DOHH2 (cell line): Measurements from ENCODE around the gene ZFAND4.

ENCODE experiments used
- H3F3A ChIP-seq: fragments of 200-600 bp; sonication (generic), shearing (Covaris generic); 2 replicates; pipeline ENCODE4 v1.6.0; 2016; ENCODE audit warnings: antibody characterized with exemption, mild to moderate bottlenecking; ENCODE audit not compliant: control insufficient read depth, insufficient read depth
- H3K27ac ChIP-seq: fragments of 200-600 bp; sonication (generic); 2 replicates; pipeline ENCODE4 v1.5.1; 2014; ENCODE audit warnings: low read depth, mild to moderate bottlenecking, low read length, moderate library complexity
- H3K27me3 ChIP-seq: fragments of 200-600 bp; sonication (generic); 2 replicates; pipeline ENCODE4 v1.6.1; 2014; ENCODE audit warnings: mild to moderate bottlenecking, low read length, mixed read lengths; ENCODE audit not compliant: control insufficient read depth
- H3K36me3 ChIP-seq: fragments of 200-600 bp; sonication (generic); 2 replicates; pipeline ENCODE4 v1.6.1; 2014; ENCODE audit warnings: mild to moderate bottlenecking, low read length, moderate library complexity, mixed read lengths; ENCODE audit not compliant: control insufficient read depth
- H3K4me1 ChIP-seq: fragments of 200-600 bp; sonication (generic); 2 replicates; pipeline ENCODE4 v1.6.1; 2014; ENCODE audit warnings: mild to moderate bottlenecking, low read length, mixed read lengths; ENCODE audit not compliant: control insufficient read depth
- H3K4me2 ChIP-seq: fragments of 200-600 bp; sonication (generic); 2 replicates; pipeline ENCODE4 v1.6.0; 2014; ENCODE audit warnings: mild to moderate bottlenecking, low read length, moderate library complexity
- H3K4me3 ChIP-seq: fragments of 200-600 bp; sonication (generic); 2 replicates; pipeline ENCODE4 v1.5.1; 2014; ENCODE audit warnings: mild to moderate bottlenecking, low read length, mixed read lengths
- H3K79me2 ChIP-seq: fragments of 200-600 bp; sonication (generic); 2 replicates; pipeline ENCODE4 v1.6.1; 2014; ENCODE audit warnings: mild to moderate bottlenecking, low read length, mixed read lengths; ENCODE audit not compliant: control insufficient read depth
- H3K9me2 ChIP-seq: fragments of 200-600 bp; sonication (generic); replicated peaks from 2 replicates; pipeline ENCODE4 v1.6.1; 2014; ENCODE audit warnings: mild to moderate bottlenecking, low read length, mixed read lengths; ENCODE audit not compliant: control insufficient read depth
- H3K9me3 ChIP-seq: fragments of 200-600 bp; sonication (generic); 2 replicates; pipeline ENCODE4 v1.6.1; 2014; ENCODE audit warnings: antibody characterized with exemption, low read length, mixed read lengths; ENCODE audit not compliant: control insufficient read depth, insufficient read depth
- H4K20me1 ChIP-seq: fragments of 200-600 bp; sonication (generic); 2 replicates; pipeline ENCODE4 v1.6.0; 2014; ENCODE audit warnings: low read depth, mild to moderate bottlenecking, antibody characterized with exemption, low read length, moderate library complexity; ENCODE audit not compliant: control insufficient read depth, insufficient read depth
- CTCF ChIP-seq: fragments of 200-600 bp; sonication (generic); IDR thresholded peaks from one replicate; pipeline ENCODE4 v1.5.1; 2014; ENCODE audit warnings: antibody characterized with exemption, mild to moderate bottlenecking, low read depth, low read length; ENCODE audit not compliant: poor library complexity, severe bottlenecking
- EZH2phosphoT487 ChIP-seq: fragments of 200-600 bp; sonication (generic); IDR thresholded peaks from 2 replicates; pipeline ENCODE4 v1.6.1; 2017; ENCODE audit warnings: borderline replicate concordance, mild to moderate bottlenecking, antibody characterized with exemption, low read length, moderate library complexity, mixed read lengths

The ZFAND4 gene

GRCh38 chr10:45593938-45594275 is 78.7 kb downstream of the ZFAND4 start:
- Histone ChIP-seq H3K9me3 (peaks cover 8% of the 10 kb centered on the region; the same call in 1 of the 2 replicates), H3K27me3 (no peaks in the 10 kb centered on the region), H3K36me3 (peaks cover 9% of the 10 kb centered on the region), H3K4me1 (peaks cover 29% of the 10 kb centered on the region), H3K9me2 (no peaks in the 10 kb centered on the region), H3K4me2 (peak overlapping the region; percentile 72), H3K4me3 (peak overlapping the region; percentile 95), H4K20me1 (no peaks in the 10 kb centered on the region), H3K79me2 (peaks cover 24% of the 10 kb centered on the region), H3F3A (no peaks in the 10 kb centered on the region; the same call in 1 of the 2 replicates), H3K27ac (no peak overlapping the region)
- no peak for TF ChIP-seq EZH2phosphoT487
- no peak for TF ChIP-seq CTCF

GRCh38 chr10:45592926-45593325 is 79.6 kb downstream of the ZFAND4 start:
- no peaks in the 10 kb centered on the region for H4K20me1 ChIP-seq
- H3K9me2 ChIP-seq, result no peaks in the 10 kb centered on the region
- H3K36me3 ChIP-seq, result peaks cover 9% of the 10 kb centered on the region
- H3F3A ChIP-seq, result no peaks in the 10 kb centered on the region; the same call in 1 of the 2 replicates
- peaks cover 24% of the 10 kb centered on the region for H3K79me2 ChIP-seq
- H3K4me3 ChIP-seq, result peak overlapping the region; percentile 95
- no peak overlapping the region for H3K27ac ChIP-seq
- peaks cover 29% of the 10 kb centered on the region for H3K4me1 ChIP-seq
- H3K9me3 ChIP-seq, result peaks cover 8% of the 10 kb centered on the region; the same call in 1 of the 2 replicates
- TF ChIP-seq CTCF (no peak), EZH2phosphoT487 (no peak)
- H3K27me3 ChIP-seq, result no peaks in the 10 kb centered on the region
- H3K4me2 ChIP-seq, result peak overlapping the region; percentile 72

GRCh38 chr10:45592432-45592831 is 80.1 kb downstream of the ZFAND4 start:
- peaks cover 29% of the 10 kb centered on the region for H3K4me1 ChIP-seq
- H3K4me2 ChIP-seq, result peak overlapping the region; percentile 72
- H3K9me2 ChIP-seq, result no peaks in the 10 kb centered on the region
- H4K20me1 ChIP-seq, result no peaks in the 10 kb centered on the region
- no peaks in the 10 kb centered on the region; the same call in 1 of the 2 replicates for H3F3A ChIP-seq
- TF ChIP-seq CTCF (no peak), EZH2phosphoT487 (no peak)
- peaks cover 24% of the 10 kb centered on the region for H3K79me2 ChIP-seq
- peaks cover 8% of the 10 kb centered on the region; the same call in 1 of the 2 replicates for H3K9me3 ChIP-seq
- H3K4me3 ChIP-seq, result peak overlapping the region; percentile 44
- H3K27me3 ChIP-seq, result no peaks in the 10 kb centered on the region
- no peak overlapping the region for H3K27ac ChIP-seq
- peaks cover 9% of the 10 kb centered on the region for H3K36me3 ChIP-seq
